Sigmoid colon (tissue), 7 donors: ENCODE data around the gene LEMD3. TPM values are rescaled to one million over a fixed set of nuclear protein-coding genes. Genes with fewer than 3 reads are reported as not detected.

ENCODE experiments used
- DNase-seq: peaks from one replicate; pipeline ENCODE4 v3.0.0-alpha.2; 2019
- H3K27ac ChIP-seq, 4 donors: fragments of 200-600 bp; sonication (generic); one replicate each; pipeline ENCODE4 v1.5.1; 2016 to 2019; ENCODE audit warnings: mild to moderate bottlenecking in 1 of 4
- H3K27me3 ChIP-seq, 3 donors: fragments of 200-600 bp; sonication (generic); one replicate each; pipeline ENCODE4 v1.5.1; 2019; ENCODE audit warnings: mild to moderate bottlenecking in 1 of 3
- H3K36me3 ChIP-seq, 4 donors: fragments of 200-600 bp; sonication (generic); one replicate each; pipeline ENCODE4 v1.5.1; 2016 to 2019
- H3K4me1 ChIP-seq, 4 donors: fragments of 200-600 bp; sonication (generic); one replicate each; pipeline ENCODE4 v1.5.1; 2017 to 2019
- H3K4me3 ChIP-seq, 4 donors: fragments of 200-600 bp; sonication (generic); one replicate each; pipeline ENCODE4 v1.5.1; 2017 to 2019; ENCODE audit warnings: mild to moderate bottlenecking in 2 of 4, moderate library complexity in 1 of 4
- H3K9me3 ChIP-seq, 4 donors: fragments of 200-600 bp in 3 of 4; sonication (generic) in 3 of 4; one replicate each; pipeline versions ENCODE4 v1.5.1 to v1.6.1; 2013 to 2019
- CTCF ChIP-seq, 4 experiments: fragments of 450-650 bp in 3 of 4; fragments of 200-600 bp in 1 of 4; IDR thresholded peaks; one replicate each; pipeline ENCODE4 v1.5.1; 2016 to 2019; ENCODE audit warnings: antibody characterized with exemption in 4 of 4, mild to moderate bottlenecking in 3 of 4, moderate library complexity in 2 of 4
- EP300 ChIP-seq, 4 donors: sonication (generic); formaldehyde crosslinking; IDR thresholded peaks; one replicate each; pipeline ENCODE4 v1.6.1; 2017; ENCODE audit warnings: antibody characterized with exemption in 4 of 4
- POLR2A ChIP-seq, 2 donors: fragments of 450-650 bp; IDR thresholded peaks; one replicate each; pipeline ENCODE4 v1.6.1; 2016; ENCODE audit warnings: antibody characterized with exemption in 2 of 2, mild to moderate bottlenecking in 2 of 2, moderate library complexity in 2 of 2
- POLR2AphosphoS5 ChIP-seq, 4 donors: sonication (generic); formaldehyde crosslinking; IDR thresholded peaks; one replicate each; pipeline ENCODE4 v1.6.1; 2017; ENCODE audit warnings: antibody characterized with exemption in 4 of 4
- WGBS, 2 donors: extraction: QIAGEN DNeasy Blood & Tissue Kit; methylation state at CpG; one replicate each; pipeline ENCODE4 v1.1.7; 2013; 5-methylcytosine and 5-hydroxymethylcytosine counted together
- intact Hi-C: fragments of 100-400 bp; cut with DNase I; formaldehyde crosslinking; loops from one replicate; pipeline ENCODE4 v1.15.1; 2023
- polyA plus RNA-seq, 3 donors: library from polyadenylated mRNA; stranded (reverse); fragments of 200-250 nt; gene quantifications; one replicate each; pipeline ENCODE4 v1.2.3, GENCODE V29; 2013
- total RNA-seq, 4 donors: library from RNA; depleted of rRNA; stranded (reverse); fragments of >200 nt; gene quantifications; one replicate each; pipeline ENCODE4 v1.1.0, GENCODE V29; 2016
- donor health status: healthy with polysubstance abuse.
- donor health status: Bipolar disorder and iron deficiency.
- donor health status: healthy.

Gene LEMD3
- total and polyA plus RNA-seq, 7 donors, result 3.6 to 32.7 (median 17.7) TPM

- no peak overlapping the region for H3K27ac ChIP-seq
- peaks cover 0 to 28% (median 14%) of the 10 kb centered on the region in 4 donors for H3K4me1 ChIP-seq
- intact Hi-C loops, result no loop called here
- TF ChIP-seq EP300 (IDR thresholded peaks at IDR 0.05), result no peak
- TF ChIP-seq POLR2A (IDR thresholded peaks at IDR 0.05), result no peak
- no peak for TF ChIP-seq POLR2AphosphoS5 (IDR thresholded peaks at IDR 0.05)
- no peak for TF ChIP-seq CTCF (IDR thresholded peaks at IDR 0.05)
- no peaks in the 10 kb centered on the region for H3K36me3 ChIP-seq
- DNase-seq, result no peak
- no peaks in the 10 kb centered on the region for H3K27me3 ChIP-seq
- H3K9me3 ChIP-seq, result no peaks in the 10 kb centered on the region
- no peak overlapping the region for H3K4me3 ChIP-seq
- WGBS, 2 donors, result 88 to 97% methylated on average over 4 of the region's 4 CpGs
Measured at GRCh38 chr12:65194949-65195348, 25.6 kb downstream of the LEMD3 start.

- intact Hi-C loops, result no loop called here
- Histone ChIP-seq H3K36me3 (no peaks in the 10 kb centered on the region), H3K27ac (no peak overlapping the region), H3K9me3 (no peaks in the 10 kb centered on the region), H3K4me1 (peaks cover 0 to 28% (median 14%) of the 10 kb centered on the region in 4 donors), H3K27me3 (no peaks in the 10 kb centered on the region), H3K4me3 (no peak overlapping the region)
- no peak for DNase-seq
- TF ChIP-seq POLR2AphosphoS5 (IDR thresholded peaks at IDR 0.05) (no peak), POLR2A (IDR thresholded peaks at IDR 0.05) (no peak), CTCF (IDR thresholded peaks at IDR 0.05) (no peak), EP300 (IDR thresholded peaks at IDR 0.05) (no peak)
- 87 to 91% methylated on average over 2 of the region's 2 CpGs for WGBS, 2 donors
Measured at GRCh38 chr12:65195387-65196055, 26.1 kb downstream of the LEMD3 start.

- peaks cover 0 to 28% (median 14%) of the 10 kb centered on the region in 4 donors for H3K4me1 ChIP-seq
- H3K27ac ChIP-seq, result no peak overlapping the region
- no peak for DNase-seq
- H3K36me3 ChIP-seq, result no peaks in the 10 kb centered on the region
- H3K9me3 ChIP-seq, result no peaks in the 10 kb centered on the region
- intact Hi-C loops, result no loop called here
- WGBS, 2 donors, result 38 to 71% methylated on average over 2 of the region's 2 CpGs
- H3K27me3 ChIP-seq, result no peaks in the 10 kb centered on the region
- TF ChIP-seq POLR2AphosphoS5 (IDR thresholded peaks at IDR 0.05), result no peak
- H3K4me3 ChIP-seq, result no peak overlapping the region
Measured at GRCh38 chr12:65196762-65197567, 27.6 kb downstream of the LEMD3 start.

GRCh38 chr12:65199604-65200003 is 30.2 kb downstream of the LEMD3 start:
- Histone ChIP-seq H3K9me3 (no peaks in the 10 kb centered on the region), H3K36me3 (no peaks in the 10 kb centered on the region), H3K27me3 (no peaks in the 10 kb centered on the region), H3K4me3 (no peak overlapping the region), H3K27ac (no peak overlapping the region), H3K4me1 (peaks cover 0 to 21% (median 14%) of the 10 kb centered on the region in 4 donors)
- 96 to 97% methylated on average over 2 of the region's 2 CpGs for WGBS, 2 donors
- no peak for DNase-seq
- no peak for TF ChIP-seq CTCF (IDR thresholded peaks at IDR 0.05)
- no peak for TF ChIP-seq POLR2AphosphoS5 (IDR thresholded peaks at IDR 0.05)
- no peak for TF ChIP-seq EP300 (IDR thresholded peaks at IDR 0.05)
- no peak for TF ChIP-seq POLR2A (IDR thresholded peaks at IDR 0.05)
- intact Hi-C loops, result no loop called here

GRCh38 chr12:65200007-65200665 is 30.8 kb downstream of the LEMD3 start:
- DNase-seq, result no peak
- H3K9me3 ChIP-seq, result no peaks in the 10 kb centered on the region
- H3K4me3 ChIP-seq, result no peak overlapping the region
- peaks cover 0 to 18% (median 11%) of the 10 kb centered on the region in 4 donors for H3K4me1 ChIP-seq
- no peak overlapping the region for H3K27ac ChIP-seq
- H3K27me3 ChIP-seq, result no peaks in the 10 kb centered on the region
- WGBS, 2 donors, result 94 to 96% methylated on average over 6 of the region's 6 CpGs
- intact Hi-C loops, result no loop called here
- no peaks in the 10 kb centered on the region for H3K36me3 ChIP-seq
- TF ChIP-seq POLR2AphosphoS5 (IDR thresholded peaks at IDR 0.05) (no peak), POLR2A (IDR thresholded peaks at IDR 0.05) (no peak), EP300 (IDR thresholded peaks at IDR 0.05) (no peak), CTCF (IDR thresholded peaks at IDR 0.05) (no peak)
